ENCODE data around the gene MAB21L4.

Gene MAB21L4

GRCh38 chr2:240876475-240877251, 19.3 kb downstream of the MAB21L4 start:
- H3K27ac ChIP-seq, result no peak overlapping the region
- TF ChIP-seq CTCF (IDR thresholded peaks at IDR 0.05) (no peak), ZFX (IDR thresholded peaks at IDR 0.05; ENCODE audit: borderline replicate concordance) (no peak)

DNA sequence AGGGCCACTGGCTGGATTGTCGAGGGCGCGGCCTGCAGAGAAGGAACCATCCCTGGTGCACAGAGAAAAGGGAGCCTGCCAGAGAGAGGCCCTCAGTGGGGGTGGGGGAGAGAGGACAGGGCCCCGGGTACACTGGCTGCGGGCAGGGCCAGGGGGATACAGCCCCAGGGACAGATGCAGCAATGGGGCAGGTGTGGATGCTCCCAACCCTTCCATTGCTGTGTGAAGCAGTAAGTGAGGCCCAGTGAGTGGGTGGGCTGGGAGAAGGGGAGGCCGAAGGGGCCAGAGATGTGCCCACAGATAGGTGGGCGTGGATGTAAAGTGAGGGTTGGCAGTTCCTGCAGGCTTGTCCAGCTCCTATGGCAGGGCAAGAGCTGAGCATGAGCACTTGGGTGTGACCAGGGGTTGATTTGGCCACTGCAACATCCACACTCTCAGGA, 19.9 kb downstream of the MAB21L4 start:
- no peak overlapping the region for H3K27ac ChIP-seq
- no peak for TF ChIP-seq CTCF (IDR thresholded peaks at IDR 0.05)
- no peak for TF ChIP-seq ZFX (IDR thresholded peaks at IDR 0.05; ENCODE audit: borderline replicate concordance)

- TF ChIP-seq ZFX (IDR thresholded peaks at IDR 0.05; ENCODE audit: borderline replicate concordance) (no peak), CTCF (IDR thresholded peaks at IDR 0.05) (no peak)
- no peak overlapping the region for H3K27ac ChIP-seq
Measured at GRCh38 chr2:240875228-240876034, 20.5 kb downstream of the MAB21L4 start.

DNA sequence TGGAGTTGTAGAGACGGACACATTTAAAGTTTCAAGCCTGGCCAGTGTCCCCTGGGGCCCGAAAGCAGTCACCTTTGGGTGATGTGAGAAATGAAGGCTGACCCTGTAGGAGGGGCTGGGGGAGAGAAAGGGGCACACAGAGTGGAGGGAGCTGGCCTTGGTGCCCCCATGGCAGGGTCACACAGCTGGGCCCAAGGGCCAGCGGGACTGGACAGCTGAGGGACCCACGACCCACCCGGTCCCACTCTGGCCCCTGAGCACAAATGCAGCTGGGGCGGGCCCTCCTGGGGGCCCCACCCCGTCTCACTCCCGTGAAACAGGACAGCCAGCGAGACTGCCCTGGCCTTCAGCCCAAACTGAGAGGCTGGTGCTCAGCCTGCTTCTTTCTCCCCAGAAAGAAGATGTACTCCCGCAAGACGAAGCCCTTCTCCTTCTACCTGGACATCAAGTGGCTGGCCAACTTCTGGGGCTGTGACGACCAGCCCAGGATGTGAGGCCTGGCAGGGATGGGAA, 21.2 kb downstream of the MAB21L4 start:
- no peak for TF ChIP-seq CTCF (IDR thresholded peaks at IDR 0.05)
- no peak for TF ChIP-seq ZFX (IDR thresholded peaks at IDR 0.05; ENCODE audit: borderline replicate concordance)
- no peak overlapping the region for H3K27ac ChIP-seq

GRCh38 chr2:240873805-240874714, 21.9 kb downstream of the MAB21L4 start:
- H3K27ac ChIP-seq, result no peak overlapping the region
- TF ChIP-seq CTCF (IDR thresholded peaks at IDR 0.05) (no peak), ZFX (IDR thresholded peaks at IDR 0.05; ENCODE audit: borderline replicate concordance) (no peak)

- no peak overlapping the region for H3K27ac ChIP-seq
- no peak for TF ChIP-seq CTCF (IDR thresholded peaks at IDR 0.05)
- TF ChIP-seq ZFX (IDR thresholded peaks at IDR 0.05; ENCODE audit: borderline replicate concordance), result no peak
Measured at GRCh38 chr2:240873098-240873788, 22.7 kb downstream of the MAB21L4 start.

All from 22Rv1 (cell line).